Upper lobe of right lung (tissue), 1 donor: ENCODE measurements around the gene FBXW9. TPM values are rescaled to one million over a fixed set of nuclear protein-coding genes. Genes with fewer than 3 reads are reported as not detected.
A peak's percentile ranks its signal among the peaks of the same experiment; 100 is the strongest.

Experiments used
- ATAC-seq: fragments of 200-7000 bp; cut with Tn5 transposase; one replicate; pipeline ENCODE4 v1.9.1; 2020; ENCODE audit warnings: mild to moderate bottlenecking, moderate library complexity
- DNase-seq: peaks from one replicate; pipeline ENCODE4 v3.0.0-alpha.2; 2020
- H3K27ac ChIP-seq: fragments of 200-600 bp; one replicate; pipeline ENCODE4 v1.8.0; 2022
- H3K27me3 ChIP-seq: fragments of 200-600 bp; one replicate; pipeline ENCODE4 v1.8.0; 2022; ENCODE audit warnings: mild to moderate bottlenecking
- H3K36me3 ChIP-seq: fragments of 200-600 bp; one replicate; pipeline ENCODE4 v1.8.0; 2022
- H3K4me1 ChIP-seq: fragments of 200-600 bp; one replicate; pipeline ENCODE4 v1.8.0; 2022
- H3K4me3 ChIP-seq: fragments of 200-600 bp; one replicate; pipeline ENCODE4 v1.8.0; 2022; ENCODE audit warnings: mild to moderate bottlenecking
- H3K9me3 ChIP-seq: fragments of 200-600 bp; one replicate; pipeline ENCODE4 v1.8.0; 2022
- CTCF ChIP-seq: fragments of 200-600 bp; IDR thresholded peaks from one replicate; pipeline ENCODE4 v1.8.0; 2022; ENCODE audit warnings: antibody characterized with exemption
- intact Hi-C: fragments of 100-400 bp; cut with DNase I; formaldehyde crosslinking; loops from one replicate; pipeline ENCODE4 v1.11.0; 2022
- total RNA-seq: library from RNA; stranded (reverse); fragmentation: NEBNext Ultra II Directional; extraction: Animal tissue kit (Norgen Biotek cat#: 25700); gene quantifications from one replicate; pipeline ENCODE4 v1.2.1, GENCODE V29; 2021
- donor health status: DM: no; HTN: yes; CAD: no; lungs with severe emphysema.

FBXW9 gene
- total RNA-seq, 1 donor from 2014 or later: 4.3 TPM

GRCh38 chr19:12675940-12676339, 20.5 kb downstream of the FBXW9 start:
- TF ChIP-seq CTCF: no peak
- intact Hi-C loops: loop anchor here (10.0 kb wide), 1 partner anchor 111 kb away; no protein-coding TSS in a partner anchor
- Histone ChIP-seq H3K9me3 (no peaks in the 10 kb centered on the region), H3K36me3 (peaks cover 78% of the 10 kb centered on the region), H3K4me1 (peaks cover 10% of the 10 kb centered on the region), H3K27ac (no peak overlapping the region), H3K4me3 (no peak overlapping the region), H3K27me3 (no peaks in the 10 kb centered on the region)
- DNase-seq (no peak), ATAC-seq (no peak)

- peaks cover 78% of the 10 kb centered on the region for H3K36me3 ChIP-seq
- no peaks in the 10 kb centered on the region for H3K27me3 ChIP-seq
- intact Hi-C loops: loop anchor here (10.0 kb wide), 1 partner anchor 111 kb away; no protein-coding TSS in a partner anchor
- DNase-seq: no peak
- H3K27ac ChIP-seq: no peak overlapping the region
- no peaks in the 10 kb centered on the region for H3K9me3 ChIP-seq
- peaks cover 12% of the 10 kb centered on the region for H3K4me1 ChIP-seq
- no peak for TF ChIP-seq CTCF
- H3K4me3 ChIP-seq: no peak overlapping the region
- no peak for ATAC-seq
Measured at GRCh38 chr19:12675399-12675798, 21.0 kb downstream of the FBXW9 start.

DNA sequence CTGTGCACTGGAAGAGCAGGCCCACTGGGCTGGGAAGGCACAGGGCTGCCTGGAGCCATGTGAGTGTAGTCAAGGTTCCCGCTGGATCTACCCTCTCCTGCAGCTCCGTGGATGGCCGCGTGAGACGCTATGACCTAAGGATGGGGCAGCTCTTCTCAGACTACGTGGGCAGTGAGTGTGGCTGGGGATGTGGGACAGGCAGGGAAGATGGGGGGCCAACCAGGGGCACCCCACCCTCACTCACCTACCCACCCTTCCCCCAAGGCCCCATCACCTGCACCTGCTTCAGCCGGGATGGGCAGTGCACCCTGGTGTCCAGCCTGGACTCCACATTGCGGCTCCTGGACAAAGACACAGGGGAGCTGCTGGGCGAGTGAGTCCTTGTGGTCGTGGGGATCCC, 23.7 kb downstream of the FBXW9 start:
- Histone ChIP-seq H3K27ac (no peak overlapping the region), H3K4me3 (no peak overlapping the region), H3K27me3 (no peaks in the 10 kb centered on the region), H3K4me1 (peaks cover 23% of the 10 kb centered on the region), H3K36me3 (peaks cover 55% of the 10 kb centered on the region), H3K9me3 (no peaks in the 10 kb centered on the region)
- ATAC-seq (no peak), DNase-seq (no peak)
- intact Hi-C loops: loop anchor here (10.0 kb wide), 1 partner anchor 108 kb away; no protein-coding TSS in a partner anchor
- no peak for TF ChIP-seq CTCF

DNA sequence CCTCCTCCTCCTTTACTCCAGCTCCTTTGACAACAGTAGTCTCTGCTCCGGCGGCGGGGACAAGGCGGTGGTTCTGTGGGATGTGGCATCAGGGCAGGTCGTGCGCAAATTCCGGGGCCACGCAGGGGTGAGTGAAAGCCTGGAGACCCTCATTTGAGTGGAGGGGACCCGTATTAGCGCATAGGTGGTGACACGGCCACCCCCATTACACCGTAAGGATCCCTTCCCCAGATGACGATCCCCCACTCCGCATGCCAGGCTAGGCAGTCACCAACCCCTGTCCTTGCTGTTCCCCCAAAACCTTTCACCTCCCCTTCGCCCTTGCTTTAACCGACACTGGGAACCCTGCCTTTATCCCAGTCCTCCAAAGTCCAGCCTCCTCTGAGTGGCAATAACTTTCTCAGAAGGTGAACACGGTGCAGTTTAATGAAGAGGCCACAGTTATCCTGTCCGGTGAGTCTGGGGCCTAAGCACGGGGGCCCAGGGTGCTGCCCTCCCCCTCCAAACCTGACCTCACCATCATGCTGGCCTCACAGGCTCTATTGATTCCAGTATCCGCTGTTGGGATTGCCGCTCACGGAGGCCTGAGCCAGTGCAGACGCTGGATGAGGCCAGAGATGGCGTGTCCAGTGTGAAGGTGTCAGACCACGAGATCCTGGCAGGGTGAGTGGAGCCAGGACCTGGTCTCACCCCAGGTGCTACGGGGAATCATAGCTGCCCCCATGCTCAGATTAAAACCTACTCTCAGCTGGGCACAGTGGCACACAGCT, 26.1 kb downstream of the FBXW9 start:
- Histone ChIP-seq H3K4me1 (peaks cover 37% of the 10 kb centered on the region), H3K36me3 (peaks cover 32% of the 10 kb centered on the region)
- no peak for ATAC-seq

More for the DNA sequence above, 26.1 kb downstream of the FBXW9 start:
- Histone ChIP-seq H3K27me3 (no peaks in the 10 kb centered on the region), H3K4me3 (peak overlapping the region; percentile 92), H3K27ac (peak overlapping the region; percentile 98), H3K9me3 (no peaks in the 10 kb centered on the region)
- no peak for TF ChIP-seq CTCF
- DNase-seq: no peak
- intact Hi-C loops: loop anchor here (10.0 kb wide), 1 partner anchor 106 kb away; no protein-coding TSS in a partner anchor
